Breast epithelium (tissue), 3 donors: ENCODE results near the gene NFIB.

ENCODE experiments used
- POLR2A ChIP-seq: fragments of 450-650 bp; IDR thresholded peaks from one replicate; pipeline ENCODE4 v1.6.1; 2016; ENCODE audit warnings: antibody characterized with exemption, mild to moderate bottlenecking, moderate library complexity
- POLR2AphosphoS5 ChIP-seq, 3 donors: sonication (generic); formaldehyde crosslinking; IDR thresholded peaks; one replicate each; pipeline ENCODE4 v1.6.1; 2017; ENCODE audit warnings: antibody characterized with exemption in 3 of 3
- TF ChIP-seq, protein P1 (sequence below), 3 donors: fragments of 450-650 bp; IDR thresholded peaks; one replicate each; pipeline ENCODE4 v1.5.1; 2016 to 2017; ENCODE audit warnings: antibody characterized with exemption in 3 of 3, mild to moderate bottlenecking in 3 of 3, moderate library complexity in 3 of 3

DNA sequence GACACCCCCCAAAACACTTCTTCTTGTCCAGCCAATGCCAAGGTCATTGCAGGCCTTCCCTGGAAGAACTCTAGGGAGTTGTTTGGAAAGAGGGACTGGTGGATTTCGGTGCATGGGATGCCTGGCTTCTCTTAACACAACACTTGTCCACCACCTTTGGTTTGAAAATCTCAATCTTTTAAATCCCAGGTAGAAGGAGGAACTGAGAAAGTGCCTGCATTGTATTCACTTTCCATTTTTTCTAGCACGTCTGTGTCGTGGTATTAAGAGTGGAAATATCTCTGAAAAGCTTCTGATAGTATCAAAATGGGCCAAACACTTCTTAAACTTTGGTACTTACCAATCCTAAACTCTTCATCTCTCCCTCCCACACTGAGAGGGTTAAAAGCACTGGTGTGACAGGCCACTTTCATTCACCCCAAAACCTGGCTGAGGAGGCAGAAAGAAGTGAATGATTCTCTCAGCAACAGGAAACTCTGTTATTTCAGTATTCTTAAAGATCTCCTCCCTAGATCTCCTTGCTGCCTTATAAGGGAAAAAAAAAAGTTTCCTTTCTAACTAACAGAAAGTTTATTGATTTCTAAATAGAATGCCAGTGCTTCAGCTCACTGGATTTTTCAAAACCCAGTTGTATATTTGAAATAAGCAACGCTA is 3.9 kb upstream of the NFIB start:
- TF ChIP-seq POLR2AphosphoS5 (IDR thresholded peaks at IDR 0.05), result no peak
- TF ChIP-seq, protein P1, sequence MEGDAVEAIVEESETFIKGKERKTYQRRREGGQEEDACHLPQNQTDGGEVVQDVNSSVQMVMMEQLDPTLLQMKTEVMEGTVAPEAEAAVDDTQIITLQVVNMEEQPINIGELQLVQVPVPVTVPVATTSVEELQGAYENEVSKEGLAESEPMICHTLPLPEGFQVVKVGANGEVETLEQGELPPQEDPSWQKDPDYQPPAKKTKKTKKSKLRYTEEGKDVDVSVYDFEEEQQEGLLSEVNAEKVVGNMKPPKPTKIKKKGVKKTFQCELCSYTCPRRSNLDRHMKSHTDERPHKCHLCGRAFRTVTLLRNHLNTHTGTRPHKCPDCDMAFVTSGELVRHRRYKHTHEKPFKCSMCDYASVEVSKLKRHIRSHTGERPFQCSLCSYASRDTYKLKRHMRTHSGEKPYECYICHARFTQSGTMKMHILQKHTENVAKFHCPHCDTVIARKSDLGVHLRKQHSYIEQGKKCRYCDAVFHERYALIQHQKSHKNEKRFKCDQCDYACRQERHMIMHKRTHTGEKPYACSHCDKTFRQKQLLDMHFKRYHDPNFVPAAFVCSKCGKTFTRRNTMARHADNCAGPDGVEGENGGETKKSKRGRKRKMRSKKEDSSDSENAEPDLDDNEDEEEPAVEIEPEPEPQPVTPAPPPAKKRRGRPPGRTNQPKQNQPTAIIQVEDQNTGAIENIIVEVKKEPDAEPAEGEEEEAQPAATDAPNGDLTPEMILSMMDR (IDR thresholded peaks at IDR 0.05), result no peak
- TF ChIP-seq POLR2A, result no peak
